Thyroid gland (tissue), 4 donors: ENCODE measurements around the gene UBE2D3. TPM values are rescaled to one million over a fixed set of nuclear protein-coding genes. Genes with fewer than 3 reads are reported as not detected.
A peak's percentile ranks its signal among the peaks of the same experiment; 100 is the strongest.

Source experiments
- DNase-seq, 2 donors: peaks; one replicate each; pipeline ENCODE4 v3.0.0-alpha.2; 2019
- H3K27ac ChIP-seq, 3 donors: fragments of 200-600 bp; sonication (generic); 1 replicate in 2 of 3; 2 replicates in 1 of 3; pipeline ENCODE4 v1.5.1; 2016 to 2019; ENCODE audit warnings: mild to moderate bottlenecking in 1 of 3, moderate library complexity in 1 of 3
- H3K27me3 ChIP-seq: fragments of 200-600 bp; sonication (generic); one replicate; pipeline ENCODE4 v1.5.1; 2019
- H3K36me3 ChIP-seq, 2 donors: fragments of 200-600 bp; sonication (generic); one replicate each; pipeline ENCODE4 v1.5.1; 2016 to 2019
- H3K4me1 ChIP-seq, 2 donors: fragments of 200-600 bp; sonication (generic); one replicate each; pipeline ENCODE4 v1.5.1; 2017 to 2019
- H3K4me3 ChIP-seq, 3 donors: fragments of 200-600 bp; sonication (generic); replicated peaks in 1 of 3; 1 replicate in 2 of 3; 2 replicates in 1 of 3; pipeline ENCODE4 v1.5.1; 2016; ENCODE audit warnings: mild to moderate bottlenecking in 1 of 3
- H3K9me3 ChIP-seq: fragments of 200-600 bp; sonication (generic); one replicate; pipeline ENCODE4 v1.5.1; 2017
- CTCF ChIP-seq, 6 experiments: fragments of 200-600 bp in 3 of 6; fragments of 450-650 bp in 3 of 6; sonication (generic) in 3 of 6; IDR thresholded peaks; one replicate each; pipeline ENCODE4 v1.5.1; 2016 to 2019; ENCODE audit warnings: antibody characterized with exemption in 6 of 6, mild to moderate bottlenecking in 2 of 6, inconsistent platforms in 1 of 6, moderate library complexity in 1 of 6
- POLR2A ChIP-seq, 2 donors: fragments of 450-650 bp; IDR thresholded peaks; one replicate each; pipeline ENCODE4 v1.6.1; 2017; ENCODE audit warnings: antibody characterized with exemption in 2 of 2, mild to moderate bottlenecking in 2 of 2, moderate library complexity in 1 of 2
- WGBS, 2 donors: methylation state at CpG; one replicate each; pipeline ENCODE4 v1.1.5; 2017; 5-methylcytosine and 5-hydroxymethylcytosine counted together
- intact Hi-C: fragments of 100-400 bp; cut with DNase I; formaldehyde crosslinking; loops from one replicate; pipeline ENCODE4 v1.15.1; 2023
- total RNA-seq, 4 donors: library from RNA; depleted of rRNA; stranded (reverse); fragments of >200 nt; gene quantifications; one replicate each; pipeline ENCODE4 v1.2.3, GENCODE V29; 2016

UBE2D3 gene
- total RNA-seq, 4 donors from 2014 or later: 379 to 633 (median 495) TPM

- peaks cover 10 to 13% of the 10 kb centered on the region in 2 donors for H3K4me1 ChIP-seq
- intact Hi-C loops: no loop called here
- no peak overlapping the region for H3K27ac ChIP-seq
- no peaks in the 10 kb centered on the region for H3K27me3 ChIP-seq
- 92 to 95% methylated on average over 4 of the region's 4 CpGs for WGBS, 2 donors
- TF ChIP-seq POLR2A (IDR thresholded peaks at IDR 0.05) (no peak), CTCF (IDR thresholded peaks at IDR 0.05) (no peak)
- no peak overlapping the region for H3K4me3 ChIP-seq
- H3K9me3 ChIP-seq: no peaks in the 10 kb centered on the region
- no peak for DNase-seq
- no peaks in the 10 kb centered on the region for H3K36me3 ChIP-seq
Observed at GRCh38 chr4:102832105-102832504, 4.8 kb upstream of the UBE2D3 start.

- intact Hi-C loops: loop anchor here (5.0 kb wide), 1 partner anchor 37 kb away; the partner anchor contains the start of gene CISD2
Observed at GRCh38 chr4:102829803-102830202, 2.5 kb upstream of the UBE2D3 start.

GRCh38 chr4:102828497-102828808 lies 1.1 kb upstream of the UBE2D3 start:
- Histone ChIP-seq H3K4me1 (peaks cover 15 to 26% of the 10 kb centered on the region in 2 donors), H3K9me3 (no peaks in the 10 kb centered on the region), H3K27me3 (no peaks in the 10 kb centered on the region), H3K27ac (peak overlapping the region; percentile 80 to 100 (median 100)), H3K4me3 (peak overlapping the region; percentile 22 to 96 (median 30)), H3K36me3 (no peaks in the 10 kb centered on the region)
- no peak for DNase-seq
- TF ChIP-seq POLR2A (IDR thresholded peaks at IDR 0.05) (no peak), CTCF (IDR thresholded peaks at IDR 0.05) (no peak)
- 0% methylated on average over 4 of the region's 4 CpGs for WGBS, 2 donors
- intact Hi-C loops: loop anchor here (5.0 kb wide), 1 partner anchor 39 kb away; the partner anchor contains the start of gene CISD2

More at GRCh38 chr4:102829803-102830202, 2.5 kb upstream of the UBE2D3 start:
- no peak overlapping the region for H3K4me3 ChIP-seq
- H3K27me3 ChIP-seq: no peaks in the 10 kb centered on the region
- no peak for DNase-seq
- no peaks in the 10 kb centered on the region for H3K9me3 ChIP-seq
- no peak overlapping the region for H3K27ac ChIP-seq
- no peaks in the 10 kb centered on the region for H3K36me3 ChIP-seq
- peaks cover 10 to 15% of the 10 kb centered on the region in 2 donors for H3K4me1 ChIP-seq
- 97 to 100% methylated on average over 7 of the region's 7 CpGs for WGBS, 2 donors
- no peak for TF ChIP-seq POLR2A (IDR thresholded peaks at IDR 0.05)
- no peak for TF ChIP-seq CTCF (IDR thresholded peaks at IDR 0.05)

- Histone ChIP-seq H3K4me1 (peaks cover 20 to 28% of the 10 kb centered on the region in 2 donors), H3K36me3 (no peaks in the 10 kb centered on the region), H3K9me3 (no peaks in the 10 kb centered on the region), H3K27ac (peak overlapping the region; percentile 100), H3K4me3 (peak overlapping the region; percentile 89 to 99 (median 96)), H3K27me3 (no peaks in the 10 kb centered on the region)
- peak; percentile 99 to 100 for DNase-seq
- peak in 1 of 2 donors; percentile 93 for TF ChIP-seq POLR2A (IDR thresholded peaks at IDR 0.05)
- TF ChIP-seq CTCF (IDR thresholded peaks at IDR 0.05): no peak
- intact Hi-C loops: loop anchor here (5.0 kb wide), 1 partner anchor 39 kb away; the partner anchor contains the start of gene CISD2
- 0 to 1% methylated on average over 44 to 47 of the region's 50 CpGs for WGBS, 2 donors
Observed at GRCh38 chr4:102827674-102828496, 534 bp upstream of the UBE2D3 start.
